SH-SY5Y (cell line): ENCODE data around the gene WIPF2.

Experiments used
- GATA2 ChIP-seq: IDR thresholded peaks from 2 replicates; pipeline ENCODE4 v1.6.1; 2011; ENCODE audit warnings: mild to moderate bottlenecking, low read depth, low read length
- GATA3 ChIP-seq: IDR thresholded peaks from 2 replicates; pipeline ENCODE4 v1.6.1; 2011; ENCODE audit warnings: low read depth, mild to moderate bottlenecking, low read length, moderate library complexity

DNA sequence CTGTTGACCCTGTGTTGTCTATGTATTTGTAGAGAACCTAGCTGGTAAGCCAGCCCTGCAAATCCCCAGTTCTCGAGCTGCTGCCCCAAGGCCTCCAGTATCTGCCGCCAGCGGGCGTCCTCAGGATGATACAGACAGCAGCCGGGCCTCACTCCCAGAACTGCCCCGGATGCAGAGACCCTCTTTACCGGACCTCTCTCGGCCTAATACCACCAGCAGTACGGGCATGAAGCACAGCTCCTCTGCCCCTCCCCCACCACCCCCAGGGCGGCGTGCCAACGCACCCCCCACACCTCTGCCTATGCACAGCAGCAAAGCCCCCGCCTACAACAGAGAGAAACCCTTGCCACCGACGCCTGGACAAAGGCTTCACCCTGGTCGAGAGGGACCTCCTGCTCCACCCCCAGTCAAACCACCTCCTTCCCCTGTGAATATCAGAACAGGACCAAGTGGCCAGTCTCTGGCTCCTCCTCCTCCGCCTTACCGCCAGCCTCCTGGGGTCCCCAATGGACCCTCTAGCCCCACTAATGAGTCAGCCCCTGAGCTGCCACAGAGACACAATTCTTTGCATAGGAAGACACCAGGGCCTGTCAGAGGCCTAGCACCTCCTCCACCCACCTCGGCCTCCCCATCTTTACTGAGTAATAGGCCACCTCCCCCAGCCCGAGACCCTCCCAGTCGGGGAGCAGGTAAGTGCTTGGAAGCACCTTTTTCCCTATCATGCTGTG is 45.5 kb downstream of the WIPF2 start:
- TF ChIP-seq GATA2 (no peak), GATA3 (no peak)
